ENCODE measurements around the gene EVI5.

EVI5 gene

GRCh38 chr1:92707292-92707691 lies 77.6 kb downstream of the EVI5 start:
- Histone ChIP-seq H3K27ac (ENCODE audit: low read depth, low read length) (no peak overlapping the region), H3K9ac (ENCODE audit: low read depth in 1 of 2, low read length in 2 of 2) (no peak overlapping the region), H3K4me3 (ENCODE audit: low read depth in 1 of 2, low read length in 2 of 2) (no peak overlapping the region), H3K36me3 (ENCODE audit: control insufficient read depth in 1 of 2, insufficient read depth in 2 of 2, low read length in 2 of 2) (no peaks in the 10 kb centered on the region), H3K27me3 (ENCODE audit: control insufficient read depth in 1 of 2, insufficient read depth in 2 of 2, low read length in 2 of 2) (no peaks in the 10 kb centered on the region), H3K9me3 (ENCODE audit: control insufficient read depth in 1 of 2, low read length in 2 of 2) (no peaks in the 10 kb centered on the region), H3K4me1 (ENCODE audit: control insufficient read depth in 1 of 2, insufficient read depth in 2 of 2, low read length in 2 of 2) (no peaks in the 10 kb centered on the region)

- H3K4me3 ChIP-seq (ENCODE audit: low read depth in 1 of 2, low read length in 2 of 2), result no peak overlapping the region
- H3K27ac ChIP-seq (ENCODE audit: low read depth, low read length), result no peak overlapping the region
- H3K9ac ChIP-seq (ENCODE audit: low read depth in 1 of 2, low read length in 2 of 2), result no peak overlapping the region
- H3K4me1 ChIP-seq (ENCODE audit: control insufficient read depth in 1 of 2, insufficient read depth in 2 of 2, low read length in 2 of 2), result no peaks in the 10 kb centered on the region
- H3K27me3 ChIP-seq (ENCODE audit: control insufficient read depth in 1 of 2, insufficient read depth in 2 of 2, low read length in 2 of 2), result no peaks in the 10 kb centered on the region
- no peaks in the 10 kb centered on the region for H3K9me3 ChIP-seq (ENCODE audit: control insufficient read depth in 1 of 2, low read length in 2 of 2)
- peaks cover 0 to 3% of the 10 kb centered on the region in 2 donors for H3K36me3 ChIP-seq (ENCODE audit: control insufficient read depth in 1 of 2, insufficient read depth in 2 of 2, low read length in 2 of 2)
Observed at GRCh38 chr1:92705446-92705845, 79.5 kb downstream of the EVI5 start.

GRCh38 chr1:92701147-92701546 lies 83.8 kb downstream of the EVI5 start:
- H3K4me3 ChIP-seq (ENCODE audit: low read depth in 1 of 2, low read length in 2 of 2), result no peak overlapping the region
- H3K27ac ChIP-seq (ENCODE audit: low read depth, low read length), result no peak overlapping the region
- no peak overlapping the region for H3K9ac ChIP-seq (ENCODE audit: low read depth in 1 of 2, low read length in 2 of 2)
- H3K27me3 ChIP-seq (ENCODE audit: control insufficient read depth in 1 of 2, insufficient read depth in 2 of 2, low read length in 2 of 2), result no peaks in the 10 kb centered on the region
- H3K36me3 ChIP-seq (ENCODE audit: control insufficient read depth in 1 of 2, insufficient read depth in 2 of 2, low read length in 2 of 2), result peaks cover 2 to 3% of the 10 kb centered on the region in 2 donors
- no peaks in the 10 kb centered on the region for H3K9me3 ChIP-seq (ENCODE audit: control insufficient read depth in 1 of 2, low read length in 2 of 2)
- no peaks in the 10 kb centered on the region for H3K4me1 ChIP-seq (ENCODE audit: control insufficient read depth in 1 of 2, insufficient read depth in 2 of 2, low read length in 2 of 2)

GRCh38 chr1:92698932-92699331 lies 86.0 kb downstream of the EVI5 start:
- Histone ChIP-seq H3K4me3 (ENCODE audit: low read depth in 1 of 2, low read length in 2 of 2) (no peak overlapping the region), H3K4me1 (ENCODE audit: control insufficient read depth in 1 of 2, insufficient read depth in 2 of 2, low read length in 2 of 2) (no peaks in the 10 kb centered on the region), H3K27me3 (ENCODE audit: control insufficient read depth in 1 of 2, insufficient read depth in 2 of 2, low read length in 2 of 2) (no peaks in the 10 kb centered on the region)

GRCh38 chr1:92695104-92695503 lies 89.8 kb downstream of the EVI5 start:
- no peaks in the 10 kb centered on the region for H3K9me3 ChIP-seq (ENCODE audit: control insufficient read depth in 1 of 2, low read length in 2 of 2)
- H3K27ac ChIP-seq (ENCODE audit: low read depth, low read length), result no peak overlapping the region
- H3K4me3 ChIP-seq (ENCODE audit: low read depth in 1 of 2, low read length in 2 of 2), result no peak overlapping the region
- H3K4me1 ChIP-seq (ENCODE audit: control insufficient read depth in 1 of 2, insufficient read depth in 2 of 2, low read length in 2 of 2), result peaks cover 0 to 6% of the 10 kb centered on the region in 2 donors
- H3K27me3 ChIP-seq (ENCODE audit: control insufficient read depth in 1 of 2, insufficient read depth in 2 of 2, low read length in 2 of 2), result no peaks in the 10 kb centered on the region
- peaks cover 5 to 24% of the 10 kb centered on the region in 2 donors for H3K36me3 ChIP-seq (ENCODE audit: control insufficient read depth in 1 of 2, insufficient read depth in 2 of 2, low read length in 2 of 2)
- H3K9ac ChIP-seq (ENCODE audit: low read depth in 1 of 2, low read length in 2 of 2), result no peak overlapping the region

More at GRCh38 chr1:92698932-92699331, 86.0 kb downstream of the EVI5 start:
- Histone ChIP-seq H3K9me3 (ENCODE audit: control insufficient read depth in 1 of 2, low read length in 2 of 2) (no peaks in the 10 kb centered on the region), H3K27ac (ENCODE audit: low read depth, low read length) (no peak overlapping the region), H3K36me3 (ENCODE audit: control insufficient read depth in 1 of 2, insufficient read depth in 2 of 2, low read length in 2 of 2) (peaks cover 8 to 16% of the 10 kb centered on the region in 2 donors), H3K9ac (ENCODE audit: low read depth in 1 of 2, low read length in 2 of 2) (no peak overlapping the region)

- Histone ChIP-seq H3K36me3 (ENCODE audit: control insufficient read depth in 1 of 2, insufficient read depth in 2 of 2, low read length in 2 of 2) (peaks cover 5 to 40% of the 10 kb centered on the region in 2 donors), H3K9me3 (ENCODE audit: control insufficient read depth in 1 of 2, low read length in 2 of 2) (no peaks in the 10 kb centered on the region), H3K27me3 (ENCODE audit: control insufficient read depth in 1 of 2, insufficient read depth in 2 of 2, low read length in 2 of 2) (no peaks in the 10 kb centered on the region), H3K9ac (ENCODE audit: low read depth in 1 of 2, low read length in 2 of 2) (no peak overlapping the region), H3K27ac (ENCODE audit: low read depth, low read length) (no peak overlapping the region), H3K4me1 (ENCODE audit: control insufficient read depth in 1 of 2, insufficient read depth in 2 of 2, low read length in 2 of 2) (peaks cover 0 to 6% of the 10 kb centered on the region in 2 donors), H3K4me3 (ENCODE audit: low read depth in 1 of 2, low read length in 2 of 2) (no peak overlapping the region)
Observed at GRCh38 chr1:92691925-92692324, 93.0 kb downstream of the EVI5 start.

- Histone ChIP-seq H3K4me3 (ENCODE audit: low read depth in 1 of 2, low read length in 2 of 2) (no peak overlapping the region), H3K9ac (ENCODE audit: low read depth in 1 of 2, low read length in 2 of 2) (no peak overlapping the region), H3K4me1 (ENCODE audit: control insufficient read depth in 1 of 2, insufficient read depth in 2 of 2, low read length in 2 of 2) (peaks cover 0 to 6% of the 10 kb centered on the region in 2 donors), H3K27ac (ENCODE audit: low read depth, low read length) (no peak overlapping the region), H3K9me3 (ENCODE audit: control insufficient read depth in 1 of 2, low read length in 2 of 2) (no peaks in the 10 kb centered on the region), H3K36me3 (ENCODE audit: control insufficient read depth in 1 of 2, insufficient read depth in 2 of 2, low read length in 2 of 2) (peaks cover 5 to 40% of the 10 kb centered on the region in 2 donors), H3K27me3 (ENCODE audit: control insufficient read depth in 1 of 2, insufficient read depth in 2 of 2, low read length in 2 of 2) (no peaks in the 10 kb centered on the region)
Observed at GRCh38 chr1:92690212-92690906, 94.5 kb downstream of the EVI5 start.

GRCh38 chr1:92679980-92680379 lies 104.9 kb downstream of the EVI5 start:
- Histone ChIP-seq H3K4me3 (ENCODE audit: low read depth in 1 of 2, low read length in 2 of 2) (no peak overlapping the region), H3K9me3 (ENCODE audit: control insufficient read depth in 1 of 2, low read length in 2 of 2) (no peaks in the 10 kb centered on the region), H3K9ac (ENCODE audit: low read depth in 1 of 2, low read length in 2 of 2) (no peak overlapping the region), H3K4me1 (ENCODE audit: control insufficient read depth in 1 of 2, insufficient read depth in 2 of 2, low read length in 2 of 2) (no peaks in the 10 kb centered on the region), H3K27ac (ENCODE audit: low read depth, low read length) (no peak overlapping the region), H3K36me3 (ENCODE audit: control insufficient read depth in 1 of 2, insufficient read depth in 2 of 2, low read length in 2 of 2) (peaks cover 7 to 10% of the 10 kb centered on the region in 2 donors), H3K27me3 (ENCODE audit: control insufficient read depth in 1 of 2, insufficient read depth in 2 of 2, low read length in 2 of 2) (no peaks in the 10 kb centered on the region)

- peaks cover 3 to 8% of the 10 kb centered on the region in 2 donors for H3K36me3 ChIP-seq (ENCODE audit: control insufficient read depth in 1 of 2, insufficient read depth in 2 of 2, low read length in 2 of 2)
- no peaks in the 10 kb centered on the region for H3K4me1 ChIP-seq (ENCODE audit: control insufficient read depth in 1 of 2, insufficient read depth in 2 of 2, low read length in 2 of 2)
- no peak overlapping the region for H3K9ac ChIP-seq (ENCODE audit: low read depth in 1 of 2, low read length in 2 of 2)
- no peak overlapping the region for H3K4me3 ChIP-seq (ENCODE audit: low read depth in 1 of 2, low read length in 2 of 2)
- no peaks in the 10 kb centered on the region for H3K27me3 ChIP-seq (ENCODE audit: control insufficient read depth in 1 of 2, insufficient read depth in 2 of 2, low read length in 2 of 2)
- no peak overlapping the region for H3K27ac ChIP-seq (ENCODE audit: low read depth, low read length)
- H3K9me3 ChIP-seq (ENCODE audit: control insufficient read depth in 1 of 2, low read length in 2 of 2), result no peaks in the 10 kb centered on the region
Observed at GRCh38 chr1:92663775-92664174, 121.1 kb downstream of the EVI5 start.

GRCh38 chr1:92662048-92662447 lies 122.9 kb downstream of the EVI5 start:
- Histone ChIP-seq H3K4me3 (ENCODE audit: low read depth in 1 of 2, low read length in 2 of 2) (no peak overlapping the region), H3K4me1 (ENCODE audit: control insufficient read depth in 1 of 2, insufficient read depth in 2 of 2, low read length in 2 of 2) (no peaks in the 10 kb centered on the region), H3K9ac (ENCODE audit: low read depth in 1 of 2, low read length in 2 of 2) (no peak overlapping the region), H3K9me3 (ENCODE audit: control insufficient read depth in 1 of 2, low read length in 2 of 2) (peaks cover 0 to 3% of the 10 kb centered on the region in 2 donors), H3K27ac (ENCODE audit: low read depth, low read length) (no peak overlapping the region), H3K27me3 (ENCODE audit: control insufficient read depth in 1 of 2, insufficient read depth in 2 of 2, low read length in 2 of 2) (no peaks in the 10 kb centered on the region), H3K36me3 (ENCODE audit: control insufficient read depth in 1 of 2, insufficient read depth in 2 of 2, low read length in 2 of 2) (peaks cover 3 to 17% of the 10 kb centered on the region in 2 donors)
